Measurements from ENCODE around the gene LRRC3. TPM values are rescaled to one million over a fixed set of nuclear protein-coding genes. Genes with fewer than 3 reads are reported as not detected.

The LRRC3 gene
- total and polyA plus RNA-seq, 7 donors: 0.08 to 1.1 (median 0.22) TPM

DNA sequence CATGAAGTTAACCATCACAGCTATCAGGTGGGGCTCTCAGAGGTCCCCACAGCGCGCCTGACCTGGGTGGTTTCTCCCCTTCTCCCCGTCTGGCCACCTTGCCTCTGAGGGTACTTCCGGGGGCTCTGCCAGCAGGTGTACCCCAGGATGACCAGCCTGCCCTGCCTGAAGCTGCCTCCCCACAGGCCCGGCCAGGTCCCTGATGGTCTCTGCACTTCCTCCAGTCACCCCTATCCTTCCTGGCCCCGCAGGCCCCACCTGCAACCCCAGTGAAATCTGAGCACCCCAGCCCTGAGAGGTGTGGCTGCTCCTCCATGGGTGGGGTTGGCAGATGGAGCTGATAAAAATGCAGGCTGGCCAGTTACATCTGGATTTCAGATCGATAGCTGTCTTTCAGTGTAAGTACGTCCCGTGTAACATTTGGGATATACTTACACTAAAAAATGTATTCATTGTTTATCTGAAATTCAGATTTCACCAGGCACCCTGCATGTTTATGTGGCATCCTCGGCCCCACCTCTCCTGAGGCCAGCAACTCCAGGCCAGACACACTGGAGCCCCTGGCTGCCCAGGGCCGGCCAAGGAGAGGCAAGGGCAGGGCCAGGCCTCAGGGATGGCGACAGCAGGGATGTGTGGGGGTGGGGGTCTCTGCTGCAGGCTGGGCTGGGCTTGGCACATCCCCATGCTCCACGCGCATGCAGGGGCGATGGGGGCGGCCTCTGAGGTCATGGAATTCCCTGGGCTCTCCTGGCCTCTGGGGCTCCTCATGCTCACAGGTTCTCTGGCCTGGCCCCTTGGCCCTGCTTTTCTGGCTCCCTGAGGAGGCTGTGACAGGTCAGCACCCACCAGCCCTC, 25.1 kb downstream of the LRRC3 start:
- no peak for DNase-seq
- TF ChIP-seq, protein P1, sequence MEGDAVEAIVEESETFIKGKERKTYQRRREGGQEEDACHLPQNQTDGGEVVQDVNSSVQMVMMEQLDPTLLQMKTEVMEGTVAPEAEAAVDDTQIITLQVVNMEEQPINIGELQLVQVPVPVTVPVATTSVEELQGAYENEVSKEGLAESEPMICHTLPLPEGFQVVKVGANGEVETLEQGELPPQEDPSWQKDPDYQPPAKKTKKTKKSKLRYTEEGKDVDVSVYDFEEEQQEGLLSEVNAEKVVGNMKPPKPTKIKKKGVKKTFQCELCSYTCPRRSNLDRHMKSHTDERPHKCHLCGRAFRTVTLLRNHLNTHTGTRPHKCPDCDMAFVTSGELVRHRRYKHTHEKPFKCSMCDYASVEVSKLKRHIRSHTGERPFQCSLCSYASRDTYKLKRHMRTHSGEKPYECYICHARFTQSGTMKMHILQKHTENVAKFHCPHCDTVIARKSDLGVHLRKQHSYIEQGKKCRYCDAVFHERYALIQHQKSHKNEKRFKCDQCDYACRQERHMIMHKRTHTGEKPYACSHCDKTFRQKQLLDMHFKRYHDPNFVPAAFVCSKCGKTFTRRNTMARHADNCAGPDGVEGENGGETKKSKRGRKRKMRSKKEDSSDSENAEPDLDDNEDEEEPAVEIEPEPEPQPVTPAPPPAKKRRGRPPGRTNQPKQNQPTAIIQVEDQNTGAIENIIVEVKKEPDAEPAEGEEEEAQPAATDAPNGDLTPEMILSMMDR (IDR thresholded peaks at IDR 0.05): no peak
- H3K4me3 ChIP-seq: no peak overlapping the region
- no peak overlapping the region for H3K27ac ChIP-seq
- H3K27me3 ChIP-seq (ENCODE audit: insufficient read depth in 3 of 3, low read length in 2 of 3): peaks cover 0 to 20% (median 4%) of the 10 kb centered on the region in 3 donors
- ATAC-seq: no peak
- no peaks in the 10 kb centered on the region for H3K36me3 ChIP-seq (ENCODE audit: insufficient read depth in 1 of 2, low read depth in 1 of 2)
- 80 to 87% (median 85%) methylated on average over 16 of the region's 16 CpGs for WGBS, 3 donors
- intact Hi-C loops (cut with DNase I): no loop called here
- no peaks in the 10 kb centered on the region for H3K9me3 ChIP-seq
- H3K4me1 ChIP-seq: no peaks in the 10 kb centered on the region

DNA sequence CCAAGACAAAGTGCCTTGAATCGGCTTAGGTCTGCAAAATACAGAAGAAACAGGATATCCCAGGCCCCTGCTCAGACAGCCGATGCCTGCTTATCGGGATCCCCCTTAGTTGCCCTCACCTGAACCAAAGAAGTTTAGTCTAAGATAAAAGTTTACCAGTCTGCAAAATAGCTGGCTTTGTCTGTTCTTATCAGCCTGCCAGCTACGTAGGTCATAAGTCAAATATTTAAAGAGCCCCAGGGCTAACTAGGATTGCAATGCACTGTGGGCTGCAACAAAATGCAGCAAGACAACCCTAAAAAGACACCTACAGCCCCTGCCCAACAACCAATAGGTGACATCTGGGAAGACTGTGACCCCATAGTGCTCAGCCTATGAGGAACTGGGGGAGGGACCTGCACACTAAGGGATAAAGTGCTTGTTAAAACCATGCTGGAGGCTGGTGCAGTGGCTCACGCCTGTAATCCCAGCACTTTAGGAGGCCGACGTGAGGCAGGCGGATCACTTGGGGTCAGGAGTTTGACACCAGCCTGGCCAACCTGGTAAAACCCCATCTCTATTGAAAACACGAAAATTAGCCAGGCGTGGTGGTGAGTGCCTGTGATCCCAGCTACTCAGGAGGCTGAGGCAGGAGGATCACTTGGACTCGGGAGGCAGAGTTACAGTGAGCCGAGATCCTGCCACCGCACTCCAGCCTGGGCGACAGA, 27.4 kb downstream of the LRRC3 start:
- Histone ChIP-seq H3K36me3 (ENCODE audit: insufficient read depth in 1 of 2, low read depth in 1 of 2) (no peaks in the 10 kb centered on the region), H3K9me3 (no peaks in the 10 kb centered on the region), H3K4me3 (no peak overlapping the region), H3K27me3 (ENCODE audit: insufficient read depth in 3 of 3, low read length in 2 of 3) (peaks cover 0 to 14% (median 4%) of the 10 kb centered on the region in 3 donors), H3K27ac (no peak overlapping the region), H3K4me1 (no peaks in the 10 kb centered on the region)
- intact Hi-C loops (cut with DNase I): no loop called here
- ATAC-seq (no peak), DNase-seq (no peak)
- TF ChIP-seq, protein P1 (IDR thresholded peaks at IDR 0.05): no peak
- 72 to 75% (median 73%) methylated on average over 14 of the region's 14 CpGs for WGBS, 3 donors

DNA sequence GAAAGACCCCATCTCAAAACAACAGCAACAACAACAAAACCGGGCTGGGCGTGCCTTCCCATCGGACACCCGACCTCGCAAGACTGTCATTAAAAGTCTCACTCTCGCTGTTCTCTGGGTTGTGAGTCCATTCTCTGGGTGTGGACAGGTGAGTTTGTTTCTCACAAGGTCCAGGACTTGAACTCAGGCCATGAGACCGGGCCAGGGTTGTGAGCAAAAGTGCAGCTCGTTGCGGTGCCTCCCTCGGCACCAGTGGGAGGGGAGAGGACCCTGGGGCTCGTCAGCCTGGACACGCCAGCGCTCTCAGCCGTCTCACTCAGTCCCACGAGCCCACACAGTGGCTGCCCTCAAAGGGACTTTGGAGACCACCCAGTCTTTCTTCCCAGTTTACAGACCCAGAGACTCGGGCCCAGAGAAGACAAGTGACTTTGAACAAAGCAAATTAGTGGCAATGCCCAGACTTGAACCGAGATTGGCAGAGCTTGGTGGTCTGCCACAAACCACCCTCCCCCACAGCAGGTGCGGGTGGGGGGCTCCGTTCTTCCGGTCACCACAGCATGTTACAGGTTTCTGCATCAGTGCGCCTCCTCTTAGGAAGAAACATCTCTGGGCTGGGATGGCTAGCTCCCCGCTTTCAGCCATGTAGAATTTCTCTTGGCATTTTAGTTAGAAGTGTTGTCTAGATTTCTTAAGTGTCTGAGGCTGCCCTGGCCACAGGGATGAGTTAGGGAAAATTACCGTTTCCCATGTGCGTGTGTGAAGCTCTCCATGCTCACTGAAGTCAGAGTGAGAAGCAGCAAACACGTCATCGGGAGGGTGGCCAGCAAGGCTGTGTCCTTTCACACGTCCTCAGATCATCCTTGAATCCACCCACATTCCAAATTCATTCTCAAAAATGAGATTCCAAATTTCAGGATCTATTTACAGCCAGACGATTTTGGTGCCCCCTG, 28.3 kb downstream of the LRRC3 start:
- peaks cover 0 to 13% (median 2%) of the 10 kb centered on the region in 3 donors for H3K27me3 ChIP-seq (ENCODE audit: insufficient read depth in 3 of 3, low read length in 2 of 3)
- no peaks in the 10 kb centered on the region for H3K9me3 ChIP-seq
- 62 to 67% (median 62%) methylated on average over 28 of the region's 28 CpGs for WGBS, 3 donors
- TF ChIP-seq, protein P1 (IDR thresholded peaks at IDR 0.05): no peak
- no peak overlapping the region for H3K4me3 ChIP-seq
- DNase-seq (no peak), ATAC-seq (no peak)
- intact Hi-C loops (cut with DNase I): no loop called here
- no peak overlapping the region for H3K27ac ChIP-seq
- H3K4me1 ChIP-seq: no peaks in the 10 kb centered on the region
- H3K36me3 ChIP-seq (ENCODE audit: insufficient read depth in 1 of 2, low read depth in 1 of 2): no peaks in the 10 kb centered on the region

DNA sequence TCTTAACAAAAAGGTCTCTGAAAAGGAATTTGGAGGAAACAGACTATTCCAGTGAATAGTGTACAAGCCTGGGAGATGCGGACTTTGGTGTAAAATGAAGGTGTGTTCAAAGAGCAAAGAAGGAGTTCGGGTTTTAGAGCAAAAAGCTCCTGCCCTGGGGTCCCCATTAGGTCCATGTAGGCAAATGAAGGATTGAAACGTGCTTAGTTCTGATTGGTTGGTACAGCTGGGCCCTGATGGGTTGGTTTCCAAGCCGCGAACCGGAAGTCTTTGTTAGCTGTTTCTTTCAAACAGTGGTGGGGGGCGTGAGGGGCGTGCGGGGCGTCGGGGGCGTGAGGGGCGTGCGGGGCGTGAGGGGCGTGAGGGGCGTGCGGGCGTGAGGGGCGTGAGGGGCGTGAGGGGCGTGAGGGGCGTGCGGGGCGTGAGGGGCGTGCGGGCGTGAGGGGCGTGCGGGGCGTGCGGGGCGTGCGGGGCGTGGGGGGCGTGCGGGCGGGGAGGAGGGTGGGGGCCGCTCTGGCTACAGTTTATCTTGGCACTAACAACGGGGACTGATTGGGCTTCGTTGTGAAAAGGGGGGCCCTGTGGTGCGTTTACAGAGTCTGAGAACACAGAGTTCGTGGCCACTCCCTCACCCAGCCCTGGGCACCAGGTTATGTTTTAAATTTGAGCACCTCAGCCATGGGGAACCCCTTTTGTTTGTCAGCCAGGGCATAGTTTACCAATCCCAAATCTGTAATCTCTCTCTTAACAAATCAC, 29.4 kb downstream of the LRRC3 start:
- Histone ChIP-seq H3K9me3 (no peaks in the 10 kb centered on the region), H3K36me3 (ENCODE audit: insufficient read depth in 1 of 2, low read depth in 1 of 2) (no peaks in the 10 kb centered on the region), H3K4me1 (no peaks in the 10 kb centered on the region), H3K27me3 (ENCODE audit: insufficient read depth in 3 of 3, low read length in 2 of 3) (peaks cover 0 to 13% (median 2%) of the 10 kb centered on the region in 3 donors), H3K27ac (no peak overlapping the region), H3K4me3 (no peak overlapping the region)
- DNase-seq: no peak
- no peak for ATAC-seq
- intact Hi-C loops (cut with DNase I): no loop called here
- TF ChIP-seq, protein P1 (IDR thresholded peaks at IDR 0.05): no peak
- 79 to 90% (median 83%) methylated on average over 25 to 43 of the region's 43 CpGs for WGBS, 3 donors

All from psoas muscle (tissue), 8 donors.